Fibroblast of pulmonary artery (primary cell): ENCODE data around the gene ADH7.

ENCODE experiments used
- DNase-seq: peaks from one replicate; pipeline ENCODE4 v3.0.0-alpha.2; 2010; ENCODE audit warnings: low read depth
- H3K4me3 ChIP-seq: replicated peaks from 2 replicates; pipeline ENCODE4 v1.5.1; 2011; ENCODE audit warnings: low read depth, mild to moderate bottlenecking, control low read depth, low read length, moderate library complexity
- TF ChIP-seq, protein P1 (sequence below): IDR thresholded peaks from 2 replicates; pipeline ENCODE4 v1.5.1; 2011; ENCODE audit warnings: mild to moderate bottlenecking, control low read depth, low read length, inconsistent platforms; ENCODE audit errors: missing control alignments

ADH7 gene

GRCh38 chr4:99366491-99366890 is 68.7 kb downstream of the ADH7 start:
- TF ChIP-seq, protein P1, sequence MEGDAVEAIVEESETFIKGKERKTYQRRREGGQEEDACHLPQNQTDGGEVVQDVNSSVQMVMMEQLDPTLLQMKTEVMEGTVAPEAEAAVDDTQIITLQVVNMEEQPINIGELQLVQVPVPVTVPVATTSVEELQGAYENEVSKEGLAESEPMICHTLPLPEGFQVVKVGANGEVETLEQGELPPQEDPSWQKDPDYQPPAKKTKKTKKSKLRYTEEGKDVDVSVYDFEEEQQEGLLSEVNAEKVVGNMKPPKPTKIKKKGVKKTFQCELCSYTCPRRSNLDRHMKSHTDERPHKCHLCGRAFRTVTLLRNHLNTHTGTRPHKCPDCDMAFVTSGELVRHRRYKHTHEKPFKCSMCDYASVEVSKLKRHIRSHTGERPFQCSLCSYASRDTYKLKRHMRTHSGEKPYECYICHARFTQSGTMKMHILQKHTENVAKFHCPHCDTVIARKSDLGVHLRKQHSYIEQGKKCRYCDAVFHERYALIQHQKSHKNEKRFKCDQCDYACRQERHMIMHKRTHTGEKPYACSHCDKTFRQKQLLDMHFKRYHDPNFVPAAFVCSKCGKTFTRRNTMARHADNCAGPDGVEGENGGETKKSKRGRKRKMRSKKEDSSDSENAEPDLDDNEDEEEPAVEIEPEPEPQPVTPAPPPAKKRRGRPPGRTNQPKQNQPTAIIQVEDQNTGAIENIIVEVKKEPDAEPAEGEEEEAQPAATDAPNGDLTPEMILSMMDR = no peak
- no peak for DNase-seq
- H3K4me3 ChIP-seq = no peak overlapping the region

DNA sequence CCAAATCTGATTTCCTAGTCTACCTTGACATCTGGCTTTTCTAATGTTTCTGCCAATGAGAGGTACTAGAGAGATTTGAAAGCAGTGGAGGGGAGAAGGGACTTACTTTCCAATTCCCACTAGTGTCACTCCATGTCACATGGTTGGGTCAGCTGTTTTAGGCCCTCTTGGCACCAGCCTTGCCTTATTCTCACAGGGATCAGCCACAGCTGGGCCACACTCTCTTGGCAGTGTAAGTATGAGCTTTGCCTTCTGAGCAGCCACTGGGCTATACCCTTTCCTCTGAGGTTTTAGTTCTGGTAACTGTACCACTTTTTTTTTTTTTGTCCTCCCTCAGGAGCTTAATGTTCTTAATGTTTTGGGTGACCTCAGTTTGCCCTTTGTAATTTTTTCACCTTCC is 72.4 kb downstream of the ADH7 start:
- TF ChIP-seq, protein P1 = no peak
- no peak for DNase-seq
- no peak overlapping the region for H3K4me3 ChIP-seq
